ENCODE measurements around the gene STAMBP. TPM values are rescaled to one million over a fixed set of nuclear protein-coding genes. Genes with fewer than 3 reads are reported as not detected.
"Not testable (repeated sequence)": the region's sequence is repeated elsewhere in the genome, so short reads cannot be mapped to it uniquely, and the experiment has no call there.

Gene STAMBP
- total and polyA plus RNA-seq, 12 donors: 15.7 to 44.8 (median 27.4) TPM

GRCh38 chr2:73899801-73900336 lies 71.1 kb downstream of the STAMBP start:
- intact Hi-C loops (cut with DNase I): no loop called here
- Histone ChIP-seq H3K4me3 (no peak overlapping the region), H3K9me3 (replicated peaks in 1 of 3) (no peaks in the 10 kb centered on the region), H3K27ac (no peak overlapping the region), H3K4me1 (replicated peaks in 1 of 2) (no peaks in the 10 kb centered on the region), H3K36me3 (replicated peaks in 1 of 2) (no peaks in the 10 kb centered on the region), H3K27me3 (no peaks in the 10 kb centered on the region)
- no peak for DNase-seq
- 83 to 92% (median 86%) methylated on average over 8 of the region's 8 CpGs for WGBS, 4 donors
- TF ChIP-seq CTCF (IDR thresholded peaks at IDR 0.05) (no peak), POLR2A (IDR thresholded peaks at IDR 0.05) (no peak)

DNA sequence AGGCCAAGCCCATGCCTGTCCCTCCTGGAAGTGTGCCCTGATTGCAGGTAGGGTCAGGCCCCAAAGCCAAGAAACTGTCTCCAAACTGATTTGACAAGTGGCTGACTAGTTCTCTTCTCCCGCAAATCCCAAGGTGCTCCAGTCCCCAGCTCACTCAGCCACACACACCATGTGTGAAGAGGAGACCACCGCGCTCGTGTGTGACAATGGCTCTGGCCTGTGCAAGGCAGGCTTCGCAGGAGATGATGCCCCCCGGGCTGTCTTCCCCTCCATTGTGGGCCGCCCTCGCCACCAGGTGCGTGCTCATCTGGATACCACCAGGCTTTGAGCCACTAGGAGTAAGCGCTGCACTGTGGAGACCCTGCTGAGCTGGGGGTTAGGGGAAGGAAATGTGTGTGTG lies 72.4 kb downstream of the STAMBP start:
- no peaks in the 10 kb centered on the region for H3K27me3 ChIP-seq
- intact Hi-C loops (cut with DNase I): no loop called here
- WGBS, 4 donors: 84 to 91% (median 89%) methylated on average over 2 to 10 of the region's 10 CpGs
- H3K9me3 ChIP-seq (replicated peaks in 1 of 3): no peaks in the 10 kb centered on the region
- DNase-seq: no peak
- TF ChIP-seq CTCF (IDR thresholded peaks at IDR 0.05) (no peak), POLR2A (IDR thresholded peaks at IDR 0.05) (no peak)
- no peak overlapping the region for H3K27ac ChIP-seq
- no peaks in the 10 kb centered on the region for H3K36me3 ChIP-seq (replicated peaks in 1 of 2)
- no peaks in the 10 kb centered on the region for H3K4me1 ChIP-seq (replicated peaks in 1 of 2)
- H3K4me3 ChIP-seq: no peak overlapping the region

GRCh38 chr2:73902284-73902683 lies 73.5 kb downstream of the STAMBP start:
- Histone ChIP-seq H3K4me1 (replicated peaks in 1 of 2) (no peaks in the 10 kb centered on the region), H3K9me3 (replicated peaks in 1 of 3) (no peaks in the 10 kb centered on the region), H3K27ac (no peak overlapping the region), H3K27me3 (no peaks in the 10 kb centered on the region), H3K4me3 (no peak overlapping the region), H3K36me3 (replicated peaks in 1 of 2) (no peaks in the 10 kb centered on the region)
- intact Hi-C loops (cut with DNase I): no loop called here
- 77 to 83% (median 79%) methylated on average over 4 of the region's 4 CpGs for WGBS, 4 donors
- TF ChIP-seq CTCF (IDR thresholded peaks at IDR 0.05) (no peak), POLR2A (IDR thresholded peaks at IDR 0.05) (no peak)
- DNase-seq: no peak

DNA sequence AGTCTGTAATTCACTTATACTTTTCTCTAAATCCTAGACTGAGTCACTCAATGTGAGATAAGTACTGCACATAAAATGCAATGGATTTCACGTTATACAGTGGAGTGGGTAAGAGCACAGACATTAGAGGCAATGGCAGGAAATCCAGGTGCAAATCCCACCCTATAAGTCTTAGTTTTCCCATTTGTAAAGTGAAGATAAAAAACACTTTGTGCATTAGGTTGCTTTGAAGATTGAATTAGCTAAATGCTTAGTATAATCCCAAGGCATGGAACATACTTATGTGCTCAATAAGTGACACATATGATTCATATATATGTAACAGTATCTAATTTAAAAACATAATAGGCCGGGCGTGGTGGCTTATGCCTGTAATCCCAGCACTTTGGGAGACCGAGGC lies 74.6 kb downstream of the STAMBP start:
- Histone ChIP-seq H3K27me3 (no peaks in the 10 kb centered on the region), H3K4me3 (no peak overlapping the region), H3K27ac (no peak overlapping the region), H3K4me1 (replicated peaks in 1 of 2) (no peaks in the 10 kb centered on the region), H3K36me3 (replicated peaks in 1 of 2) (no peaks in the 10 kb centered on the region), H3K9me3 (replicated peaks in 1 of 3) (no peaks in the 10 kb centered on the region)
- WGBS, 4 donors: 79 to 87% (median 82%) methylated on average over 4 of the region's 4 CpGs
- intact Hi-C loops (cut with DNase I): no loop called here
- TF ChIP-seq POLR2A (IDR thresholded peaks at IDR 0.05) (no peak), CTCF (IDR thresholded peaks at IDR 0.05) (no peak)
- no peak for DNase-seq

GRCh38 chr2:73903949-73904613 lies 75.3 kb downstream of the STAMBP start:
- H3K27me3 ChIP-seq; DNase-seq; intact Hi-C loops (cut with DNase I); H3K9me3 ChIP-seq (replicated peaks in 1 of 3); H3K36me3 ChIP-seq (replicated peaks in 1 of 2); H3K4me3 ChIP-seq; H3K4me1 ChIP-seq (replicated peaks in 1 of 2); H3K27ac ChIP-seq: not testable (repeated sequence)
- WGBS, 4 donors: 79 to 90% (median 88%) methylated on average over 5 of the region's 5 CpGs
